Ascending aorta (tissue), 2 donors: ENCODE results near the gene GRAMD2B. TPM values are rescaled to one million over a fixed set of nuclear protein-coding genes. Genes with fewer than 3 reads are reported as not detected.

Experiments used
- DNase-seq, 2 donors: peaks; one replicate each; pipeline ENCODE4 v3.0.0-alpha.2; 2019; ENCODE audit warnings: low spot score in 2 of 2
- H3K27ac ChIP-seq, 2 donors: fragments of 200-600 bp; sonication (generic); one replicate each; pipeline ENCODE4 v1.5.1; 2016 to 2017; ENCODE audit warnings: mild to moderate bottlenecking in 1 of 2
- H3K27me3 ChIP-seq: fragments of 200-600 bp; sonication (generic); one replicate; pipeline ENCODE4 v1.5.1; 2017
- H3K36me3 ChIP-seq, 2 donors: fragments of 200-600 bp; sonication (generic); one replicate each; pipeline ENCODE4 v1.5.1; 2016
- H3K4me1 ChIP-seq, 2 donors: fragments of 200-600 bp; sonication (generic); one replicate each; pipeline ENCODE4 v1.5.1; 2016 to 2017; ENCODE audit warnings: mild to moderate bottlenecking in 1 of 2
- H3K4me3 ChIP-seq, 2 donors: fragments of 200-600 bp; sonication (generic); one replicate each; pipeline ENCODE4 v1.5.1; 2016 to 2017; ENCODE audit warnings: mild to moderate bottlenecking in 1 of 2
- H3K9me3 ChIP-seq, 2 donors: fragments of 200-600 bp; sonication (generic); one replicate each; pipeline ENCODE4 v1.5.1; 2016
- intact Hi-C: fragments of 100-400 bp; cut with DNase I; formaldehyde crosslinking; loops from one replicate; pipeline ENCODE4 v1.15.1; 2023
- total RNA-seq: library from RNA; depleted of rRNA; stranded (reverse); fragments of >200 nt; gene quantifications from one replicate; pipeline ENCODE4 v1.1.0, GENCODE V29; 2016
- TF ChIP-seq, protein P1 (sequence below), 3 experiments: fragments of 200-600 bp in 2 of 3; fragments of 450-650 bp in 1 of 3; sonication (generic) in 2 of 3; IDR thresholded peaks; one replicate each; pipeline ENCODE4 v1.5.1; 2016 to 2019; ENCODE audit warnings: antibody characterized with exemption in 3 of 3, mild to moderate bottlenecking in 1 of 3, moderate library complexity in 1 of 3

The GRAMD2B gene
- total RNA-seq, 1 donor from 2014 or later, result 55.6 TPM

DNA sequence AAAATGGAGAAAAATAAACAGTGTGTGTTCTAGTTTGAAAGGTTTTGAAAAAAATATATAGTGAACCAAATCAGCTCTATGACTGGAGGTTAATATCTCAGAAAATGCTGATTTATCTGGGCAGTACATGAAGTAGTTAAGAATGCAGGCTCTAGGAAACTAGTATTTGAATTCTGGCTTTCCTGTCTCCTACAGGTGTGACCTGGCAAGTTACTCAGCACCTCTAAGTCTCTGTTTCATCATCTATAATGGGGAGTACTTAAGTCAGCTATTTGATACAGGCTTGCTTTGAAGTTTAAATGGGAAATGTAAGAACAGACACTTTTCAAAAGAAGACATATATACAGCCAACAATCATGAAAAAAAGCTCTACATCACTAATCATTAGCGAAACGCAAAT lies 5.2 kb downstream of the GRAMD2B start:
- Histone ChIP-seq H3K27me3 (no peaks in the 10 kb centered on the region), H3K9me3 (no peaks in the 10 kb centered on the region), H3K4me1 (peaks cover 0 to 46% of the 10 kb centered on the region in 2 donors), H3K36me3 (peaks cover 0 to 26% of the 10 kb centered on the region in 2 donors), H3K4me3 (no peak overlapping the region), H3K27ac (peak overlapping the region in 1 of 2 donors; percentile 24)
- DNase-seq, result no peak
- TF ChIP-seq, protein P1, sequence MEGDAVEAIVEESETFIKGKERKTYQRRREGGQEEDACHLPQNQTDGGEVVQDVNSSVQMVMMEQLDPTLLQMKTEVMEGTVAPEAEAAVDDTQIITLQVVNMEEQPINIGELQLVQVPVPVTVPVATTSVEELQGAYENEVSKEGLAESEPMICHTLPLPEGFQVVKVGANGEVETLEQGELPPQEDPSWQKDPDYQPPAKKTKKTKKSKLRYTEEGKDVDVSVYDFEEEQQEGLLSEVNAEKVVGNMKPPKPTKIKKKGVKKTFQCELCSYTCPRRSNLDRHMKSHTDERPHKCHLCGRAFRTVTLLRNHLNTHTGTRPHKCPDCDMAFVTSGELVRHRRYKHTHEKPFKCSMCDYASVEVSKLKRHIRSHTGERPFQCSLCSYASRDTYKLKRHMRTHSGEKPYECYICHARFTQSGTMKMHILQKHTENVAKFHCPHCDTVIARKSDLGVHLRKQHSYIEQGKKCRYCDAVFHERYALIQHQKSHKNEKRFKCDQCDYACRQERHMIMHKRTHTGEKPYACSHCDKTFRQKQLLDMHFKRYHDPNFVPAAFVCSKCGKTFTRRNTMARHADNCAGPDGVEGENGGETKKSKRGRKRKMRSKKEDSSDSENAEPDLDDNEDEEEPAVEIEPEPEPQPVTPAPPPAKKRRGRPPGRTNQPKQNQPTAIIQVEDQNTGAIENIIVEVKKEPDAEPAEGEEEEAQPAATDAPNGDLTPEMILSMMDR (IDR thresholded peaks at IDR 0.05), result no peak
- intact Hi-C loops, result no loop called here

DNA sequence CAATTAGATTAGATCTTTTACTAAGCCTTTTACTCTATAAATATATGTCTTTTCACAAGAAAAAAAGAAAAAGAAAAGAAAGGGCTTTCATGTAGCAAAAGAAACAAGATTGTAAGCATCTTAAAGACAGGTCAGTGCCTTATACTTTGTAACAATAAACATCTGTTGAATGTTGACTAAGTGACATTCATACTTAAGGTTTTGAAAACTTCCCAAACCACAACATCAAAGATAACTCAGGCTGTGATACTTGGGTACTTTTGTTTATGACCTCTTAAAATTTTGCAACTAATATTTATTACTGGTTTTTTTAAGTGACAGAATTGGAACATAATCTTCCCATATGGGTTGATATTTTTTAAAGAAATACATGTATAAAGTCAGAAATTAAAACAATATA lies 7.4 kb downstream of the GRAMD2B start:
- intact Hi-C loops, result no loop called here
- no peaks in the 10 kb centered on the region for H3K27me3 ChIP-seq
- H3K4me1 ChIP-seq, result peaks cover 0 to 49% of the 10 kb centered on the region in 2 donors
- DNase-seq, result no peak
- H3K27ac ChIP-seq, result no peak overlapping the region
- peaks cover 0 to 26% of the 10 kb centered on the region in 2 donors for H3K36me3 ChIP-seq
- TF ChIP-seq, protein P1 (IDR thresholded peaks at IDR 0.05), result no peak
- no peaks in the 10 kb centered on the region for H3K9me3 ChIP-seq
- H3K4me3 ChIP-seq, result no peak overlapping the region

DNA sequence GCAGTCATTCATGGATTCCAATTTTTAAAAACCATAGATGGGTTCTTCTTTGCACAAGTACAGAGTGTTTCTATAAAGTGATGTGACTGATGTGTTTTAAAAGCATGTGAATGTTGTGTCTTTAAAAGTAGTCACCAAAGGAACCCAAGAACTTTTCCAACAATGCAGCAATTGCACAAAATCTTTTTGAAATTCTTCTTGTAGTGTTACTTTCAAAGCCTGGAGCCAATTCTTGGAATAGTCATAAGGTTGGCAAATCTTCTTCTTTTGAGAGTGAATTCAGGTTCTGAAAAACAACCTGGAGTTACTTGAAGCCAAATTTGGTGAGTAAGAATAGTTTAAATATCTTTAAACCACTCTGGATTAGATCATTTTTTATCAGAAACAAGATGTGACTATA lies 10.5 kb downstream of the GRAMD2B start:
- peaks cover 6 to 22% of the 10 kb centered on the region in 2 donors for H3K36me3 ChIP-seq
- TF ChIP-seq, protein P1 (IDR thresholded peaks at IDR 0.05), result no peak
- H3K4me3 ChIP-seq, result peak overlapping the region in 1 of 2 donors; percentile 27
- no peaks in the 10 kb centered on the region for H3K27me3 ChIP-seq
- no peak for DNase-seq
- no peaks in the 10 kb centered on the region for H3K9me3 ChIP-seq
- intact Hi-C loops, result no loop called here
- H3K4me1 ChIP-seq, result peaks cover 0 to 25% of the 10 kb centered on the region in 2 donors
- H3K27ac ChIP-seq, result peak overlapping the region; percentile 3 to 52

DNA sequence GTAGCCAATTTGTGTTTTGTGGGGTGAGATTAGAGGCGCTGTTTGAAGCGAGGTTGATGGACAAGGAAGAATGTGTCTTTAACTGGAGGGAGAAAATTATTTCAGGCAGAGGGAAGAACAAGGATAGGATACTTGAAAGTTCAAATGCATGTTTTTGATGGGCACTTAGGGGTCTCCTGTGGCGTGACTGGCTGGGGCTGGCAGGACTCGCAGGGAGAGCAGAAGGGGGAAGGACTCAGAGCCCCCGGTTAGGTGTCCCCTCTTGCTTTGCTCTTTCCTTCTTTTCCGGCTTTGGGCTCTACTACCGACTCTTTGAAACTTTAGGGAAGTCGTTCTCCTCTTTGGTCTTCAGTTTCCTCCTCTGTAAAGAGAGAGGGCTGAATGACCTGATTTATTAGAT lies 12.1 kb downstream of the GRAMD2B start:
- no peaks in the 10 kb centered on the region for H3K9me3 ChIP-seq
- peaks cover 6 to 8% of the 10 kb centered on the region in 2 donors for H3K36me3 ChIP-seq
- TF ChIP-seq, protein P1 (IDR thresholded peaks at IDR 0.05), result no peak
- H3K4me3 ChIP-seq, result no peak overlapping the region
- no peaks in the 10 kb centered on the region for H3K27me3 ChIP-seq
- intact Hi-C loops, result no loop called here
- peaks cover 0 to 19% of the 10 kb centered on the region in 2 donors for H3K4me1 ChIP-seq
- no peak overlapping the region for H3K27ac ChIP-seq
- no peak for DNase-seq

DNA sequence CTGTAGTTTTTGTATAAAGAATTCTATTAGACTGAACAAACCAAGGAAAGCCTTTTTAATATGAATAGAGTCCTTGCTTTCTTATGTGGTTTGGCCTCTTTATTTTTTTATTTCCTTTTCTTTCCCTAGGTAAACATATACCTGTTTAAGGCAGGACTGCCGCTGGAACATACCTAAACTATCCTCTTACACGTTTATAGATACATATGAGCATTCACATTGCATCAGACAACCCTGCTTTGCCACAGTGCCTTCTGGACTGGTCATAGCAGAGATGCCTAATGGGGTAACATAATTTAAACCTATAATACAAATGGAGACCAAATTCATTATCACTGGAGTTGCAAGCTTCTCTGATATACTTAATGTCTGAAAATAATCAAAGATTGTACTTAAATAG lies 12.5 kb downstream of the GRAMD2B start:
- peaks cover 0 to 19% of the 10 kb centered on the region in 2 donors for H3K4me1 ChIP-seq
- intact Hi-C loops, result no loop called here
- no peak overlapping the region for H3K27ac ChIP-seq

More for the DNA sequence above, 12.5 kb downstream of the GRAMD2B start:
- no peaks in the 10 kb centered on the region for H3K27me3 ChIP-seq
- H3K36me3 ChIP-seq, result peaks cover 4 to 6% of the 10 kb centered on the region in 2 donors
- DNase-seq, result no peak
- TF ChIP-seq, protein P1 (IDR thresholded peaks at IDR 0.05), result no peak
- no peak overlapping the region for H3K4me3 ChIP-seq
- H3K9me3 ChIP-seq, result no peaks in the 10 kb centered on the region
